ENCODE data around the gene GPA33.

GRCh38 chr1:167126317-167126716, 36.1 kb upstream of the GPA33 start:
- TF ChIP-seq CTCF (IDR thresholded peaks at IDR 0.05) (no peak), POLR2A (IDR thresholded peaks at IDR 0.05) (no peak)
